ENCODE data around the gene AGTPBP1.
"Not testable (repeated sequence)": the region's sequence is repeated elsewhere in the genome, so short reads cannot be mapped to it uniquely, and the experiment has no call there.

Gene AGTPBP1

DNA sequence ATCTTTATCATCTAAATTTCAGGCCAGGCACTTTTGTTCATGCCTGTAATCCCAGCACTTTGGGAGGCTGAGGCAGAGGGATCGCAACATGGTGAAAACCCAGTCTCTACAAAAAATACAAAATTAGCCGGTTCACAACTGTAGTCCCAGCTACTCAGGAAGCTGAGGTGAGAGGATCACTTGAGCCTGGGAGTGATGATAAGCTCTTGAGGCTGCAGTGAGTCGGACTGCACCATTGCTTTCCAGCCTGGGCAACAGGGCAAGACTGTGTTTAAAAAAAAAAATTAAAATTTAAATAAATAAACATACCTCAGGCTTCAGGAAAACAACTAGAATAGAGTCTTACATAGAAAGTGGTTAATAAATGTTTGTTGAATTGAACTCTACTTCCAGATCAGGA lies 147.4 kb downstream of the AGTPBP1 start:
- in situ Hi-C loops (cut with MboI; ENCODE audit: low sequenced_read_pairs) = no loop called here
- H3K4me1 ChIP-seq = no peaks in the 10 kb centered on the region; the same call in 1 of the 2 replicates
- H3K9me3 ChIP-seq = no peaks in the 10 kb centered on the region
- no peak overlapping the region for H3K4me3 ChIP-seq
- no peaks in the 10 kb centered on the region for H3K36me3 ChIP-seq (replicated peaks)
- DNase-seq (ENCODE audit: low spot score in 2 of 2) = no peak
- H3K27me3 ChIP-seq (ENCODE audit: low read depth) = no peaks in the 10 kb centered on the region; the same call in 1 of the 2 replicates

DNA sequence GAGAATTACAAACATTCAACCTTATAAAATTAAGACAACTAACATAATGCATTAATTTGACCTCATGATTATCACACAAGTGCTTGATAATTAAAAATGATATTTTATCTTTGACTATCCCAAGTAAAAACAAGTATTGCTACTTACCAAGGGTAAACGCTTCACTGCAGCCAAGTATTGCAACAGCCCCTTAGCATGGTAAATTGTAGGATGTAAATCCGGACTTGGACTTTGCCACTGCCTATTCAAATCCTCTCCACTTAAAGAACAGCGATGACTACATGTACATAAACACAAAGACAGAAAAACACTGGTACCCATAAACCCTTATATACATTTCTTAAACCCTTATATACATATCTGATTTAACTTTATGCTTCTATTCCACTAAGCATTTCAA lies 155.1 kb downstream of the AGTPBP1 start:
- H3K27me3 ChIP-seq (ENCODE audit: low read depth) = no peaks in the 10 kb centered on the region
- DNase-seq (ENCODE audit: low spot score in 2 of 2) = no peak
- H3K4me3 ChIP-seq = no peak overlapping the region
- H3K4me1 ChIP-seq = peaks cover 6% of the 10 kb centered on the region
- in situ Hi-C loops (cut with MboI; ENCODE audit: low sequenced_read_pairs) = no loop called here
- no peaks in the 10 kb centered on the region for H3K9me3 ChIP-seq
- no peaks in the 10 kb centered on the region; the same call in 1 of the 2 replicates for H3K36me3 ChIP-seq (replicated peaks)

DNA sequence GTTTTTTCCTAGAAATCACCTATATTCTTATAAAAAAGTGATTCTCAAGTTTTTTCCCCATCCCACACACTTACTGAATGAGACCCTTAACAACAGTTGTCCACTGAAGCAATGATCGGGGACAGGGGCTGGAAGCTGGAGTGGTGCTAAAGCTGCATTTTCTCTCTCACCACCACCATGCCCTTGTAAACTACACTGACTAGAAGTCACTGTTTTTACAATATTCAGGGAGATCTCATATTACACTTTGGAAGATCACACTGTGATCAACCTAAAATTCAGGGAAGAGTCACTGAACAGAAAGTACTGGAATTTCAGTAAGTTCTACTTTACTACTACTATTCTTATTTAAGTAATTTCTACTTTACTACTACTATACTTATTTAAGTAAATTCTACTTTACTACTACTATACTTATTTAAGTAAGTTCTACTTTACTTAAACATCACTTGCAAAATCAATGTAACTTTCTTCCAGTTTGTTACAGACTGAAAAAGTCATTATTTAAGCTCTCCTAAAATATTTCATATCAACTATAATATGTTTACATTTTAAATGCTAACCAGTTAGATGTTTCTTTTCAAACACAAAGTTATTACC lies 164.3 kb downstream of the AGTPBP1 start:
- H3K4me1 ChIP-seq = no peaks in the 10 kb centered on the region
- no peaks in the 10 kb centered on the region for H3K9me3 ChIP-seq
- no peak for DNase-seq (ENCODE audit: low spot score in 2 of 2)
- no peaks in the 10 kb centered on the region for H3K27me3 ChIP-seq (ENCODE audit: low read depth)
- H3K36me3 ChIP-seq (replicated peaks) = no peaks in the 10 kb centered on the region
- in situ Hi-C loops (cut with MboI; ENCODE audit: low sequenced_read_pairs) = no loop called here
- no peak overlapping the region for H3K4me3 ChIP-seq

DNA sequence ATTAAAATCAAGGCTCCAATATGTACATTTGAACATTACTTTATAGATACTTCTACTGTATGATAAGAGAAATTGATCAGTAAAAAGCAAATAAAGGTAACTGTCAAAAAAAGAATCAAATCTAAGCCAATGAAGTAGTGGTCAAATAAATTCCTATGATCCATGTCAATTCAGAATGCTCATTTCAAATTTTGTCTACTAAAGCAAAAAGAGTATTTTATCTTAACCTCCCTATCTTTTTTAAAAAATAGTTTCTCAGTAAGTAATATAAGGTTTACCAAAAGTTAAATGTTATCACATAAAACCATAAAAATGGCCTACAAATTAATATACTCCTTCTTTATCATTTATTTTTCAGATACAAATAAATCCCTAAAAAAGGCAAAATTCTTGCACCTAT lies 165.9 kb downstream of the AGTPBP1 start:
- in situ Hi-C loops (cut with MboI; ENCODE audit: low sequenced_read_pairs) = no loop called here
- H3K4me1 ChIP-seq = no peaks in the 10 kb centered on the region
- H3K36me3 ChIP-seq (replicated peaks) = no peaks in the 10 kb centered on the region
- no peak overlapping the region for H3K4me3 ChIP-seq
- no peak for DNase-seq (ENCODE audit: low spot score in 2 of 2)
- H3K9me3 ChIP-seq = no peaks in the 10 kb centered on the region
- H3K27me3 ChIP-seq (ENCODE audit: low read depth) = no peaks in the 10 kb centered on the region

DNA sequence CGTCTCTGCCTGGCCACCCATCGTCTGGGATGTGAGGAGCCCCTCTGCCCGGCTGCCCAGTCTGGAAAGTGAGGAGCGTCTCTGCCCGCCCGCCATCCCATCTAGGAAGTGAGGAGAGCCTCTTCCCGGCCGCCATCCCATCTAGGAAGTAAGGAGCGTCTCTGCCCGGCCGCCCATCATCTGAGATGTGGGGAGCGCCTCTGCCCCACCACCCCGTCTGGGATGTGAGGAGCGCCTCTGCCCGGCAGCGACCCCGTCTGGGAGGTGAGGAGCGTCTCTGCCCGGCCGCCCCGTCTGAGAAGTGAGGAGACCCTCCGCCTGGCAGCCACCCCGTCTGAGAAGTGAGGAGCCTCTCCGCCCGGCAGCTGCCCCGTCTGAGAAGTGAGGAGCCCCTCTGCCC lies 168.2 kb downstream of the AGTPBP1 start:
- H3K9me3 ChIP-seq; H3K4me3 ChIP-seq; H3K36me3 ChIP-seq (replicated peaks); H3K4me1 ChIP-seq; DNase-seq (ENCODE audit: low spot score in 2 of 2); H3K27me3 ChIP-seq (ENCODE audit: low read depth); in situ Hi-C loops (cut with MboI; ENCODE audit: low sequenced_read_pairs): not testable (repeated sequence)

DNA sequence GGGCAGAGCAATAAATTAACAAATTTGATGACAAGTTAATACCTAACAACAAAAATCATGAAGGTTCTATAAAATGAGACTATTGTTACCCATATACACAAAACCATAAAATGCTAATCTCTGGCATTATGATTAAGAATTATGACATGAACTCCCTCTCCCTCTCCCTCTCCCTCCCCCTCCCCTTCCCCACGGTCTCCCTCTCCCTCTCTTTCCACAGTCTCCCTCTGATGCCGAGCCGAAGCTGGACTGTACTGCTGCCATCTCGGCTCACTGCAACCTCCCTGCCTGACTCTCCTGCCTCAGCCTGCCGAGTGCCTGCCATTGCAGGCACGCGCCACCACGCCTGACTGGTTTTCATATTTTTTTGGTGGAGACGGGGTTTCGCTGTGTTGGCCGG lies 168.8 kb downstream of the AGTPBP1 start:
- H3K4me1 ChIP-seq; H3K36me3 ChIP-seq (replicated peaks); DNase-seq (ENCODE audit: low spot score in 2 of 2); in situ Hi-C loops (cut with MboI; ENCODE audit: low sequenced_read_pairs); H3K4me3 ChIP-seq; H3K27me3 ChIP-seq (ENCODE audit: low read depth); H3K9me3 ChIP-seq: not testable (repeated sequence)

DNA sequence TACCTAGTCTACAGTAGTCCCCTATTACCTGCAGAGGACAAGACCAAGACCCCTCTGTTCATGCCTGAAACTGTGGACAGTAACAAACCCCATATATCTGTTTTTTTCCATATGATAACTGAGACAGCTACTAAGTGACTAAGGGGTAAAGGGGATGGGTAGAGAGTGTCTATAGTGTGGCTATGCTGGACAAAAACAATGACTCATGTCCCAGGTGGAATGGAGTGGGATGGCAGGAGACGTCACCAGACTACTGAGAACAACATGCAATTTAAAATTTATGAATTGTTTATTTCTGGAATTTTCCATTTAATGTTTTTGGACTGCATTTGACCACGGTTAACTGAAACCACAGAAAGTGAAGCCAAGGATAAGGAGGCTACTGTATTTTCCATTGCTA lies 171.8 kb downstream of the AGTPBP1 start:
- DNase-seq (ENCODE audit: low spot score in 2 of 2) = no peak
- in situ Hi-C loops (cut with MboI; ENCODE audit: low sequenced_read_pairs) = no loop called here
- Histone ChIP-seq H3K4me3 (no peak overlapping the region), H3K9me3 (no peaks in the 10 kb centered on the region), H3K4me1 (no peaks in the 10 kb centered on the region), H3K27me3 (ENCODE audit: low read depth) (no peaks in the 10 kb centered on the region), H3K36me3 (replicated peaks) (no peaks in the 10 kb centered on the region)

DNA sequence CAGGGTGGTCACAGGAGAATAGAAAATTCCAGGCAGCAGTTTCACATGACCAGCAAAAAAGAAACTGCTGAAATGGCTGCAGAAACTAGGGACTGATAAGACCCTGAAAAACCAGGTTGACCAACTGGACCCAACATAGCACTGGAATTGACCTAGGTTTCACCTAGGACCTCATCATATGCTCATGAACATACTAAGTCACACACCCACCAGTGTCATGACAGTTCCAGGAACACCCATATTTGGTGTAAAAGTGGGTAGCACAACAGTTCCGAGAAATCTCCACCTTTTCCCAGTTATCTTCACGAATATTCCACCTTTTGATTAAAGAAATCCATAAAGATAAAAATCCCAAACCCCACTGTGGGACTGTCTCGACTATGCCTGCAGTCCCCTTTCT lies 182.2 kb downstream of the AGTPBP1 start:
- in situ Hi-C loops (cut with MboI; ENCODE audit: low sequenced_read_pairs) = no loop called here
- Histone ChIP-seq H3K4me3 (no peak overlapping the region), H3K36me3 (replicated peaks) (0 out of 2 replicates have a peak, but pooled peaks cover 2% of the 10 kb centered on the region), H3K4me1 (no peaks in the 10 kb centered on the region), H3K9me3 (no peaks in the 10 kb centered on the region), H3K27me3 (ENCODE audit: low read depth) (no peaks in the 10 kb centered on the region)
- no peak for DNase-seq (ENCODE audit: low spot score in 2 of 2)

DNA sequence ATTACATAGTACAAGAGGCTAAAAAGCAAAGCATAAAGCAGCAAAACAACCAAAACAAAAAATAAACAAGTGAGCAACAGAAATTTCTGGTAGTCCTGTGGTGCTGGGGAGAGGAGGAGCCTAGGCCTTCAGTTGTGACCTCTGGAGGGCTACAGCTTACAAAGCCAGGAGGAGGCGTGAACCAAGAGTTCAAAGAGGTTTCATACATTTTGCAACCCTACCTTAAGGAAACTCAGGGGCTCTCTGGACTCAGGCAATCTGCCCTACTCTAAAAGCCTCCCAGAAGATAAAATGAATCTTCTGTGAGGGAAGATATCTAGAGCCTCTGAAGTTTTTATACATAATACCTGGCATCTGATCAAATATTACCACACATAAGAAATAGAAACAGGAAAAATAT lies 187.4 kb downstream of the AGTPBP1 start:
- in situ Hi-C loops (cut with MboI; ENCODE audit: low sequenced_read_pairs) = no loop called here
- Histone ChIP-seq H3K9me3 (no peaks in the 10 kb centered on the region), H3K4me3 (no peak overlapping the region), H3K4me1 (peaks cover 11% of the 10 kb centered on the region), H3K36me3 (replicated peaks) (no peaks in the 10 kb centered on the region), H3K27me3 (ENCODE audit: low read depth) (no peaks in the 10 kb centered on the region)
- no peak for DNase-seq (ENCODE audit: low spot score in 2 of 2)

DNA sequence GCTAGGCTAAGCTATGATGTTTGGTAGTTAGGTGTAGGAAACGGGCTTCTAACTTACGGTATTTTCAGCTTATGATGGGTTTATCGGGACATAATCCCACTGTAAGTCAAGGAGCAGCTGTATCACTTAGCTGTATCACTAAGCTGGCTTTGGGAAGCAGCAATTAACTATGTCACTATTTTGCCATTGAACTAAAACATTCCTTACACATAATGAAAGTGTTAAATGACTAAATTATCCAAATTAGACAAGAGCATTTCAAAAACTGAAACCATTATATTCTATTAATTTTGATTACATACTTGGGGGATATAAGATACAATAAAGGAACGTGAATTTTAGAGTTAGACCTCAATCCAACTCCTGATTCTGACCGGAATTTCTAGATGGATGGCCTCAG lies 188.3 kb downstream of the AGTPBP1 start:
- Histone ChIP-seq H3K4me1 (peaks cover 11% of the 10 kb centered on the region), H3K9me3 (no peaks in the 10 kb centered on the region), H3K27me3 (ENCODE audit: low read depth) (no peaks in the 10 kb centered on the region), H3K36me3 (replicated peaks) (no peaks in the 10 kb centered on the region), H3K4me3 (no peak overlapping the region)
- in situ Hi-C loops (cut with MboI; ENCODE audit: low sequenced_read_pairs) = no loop called here
- no peak for DNase-seq (ENCODE audit: low spot score in 2 of 2)

DNA sequence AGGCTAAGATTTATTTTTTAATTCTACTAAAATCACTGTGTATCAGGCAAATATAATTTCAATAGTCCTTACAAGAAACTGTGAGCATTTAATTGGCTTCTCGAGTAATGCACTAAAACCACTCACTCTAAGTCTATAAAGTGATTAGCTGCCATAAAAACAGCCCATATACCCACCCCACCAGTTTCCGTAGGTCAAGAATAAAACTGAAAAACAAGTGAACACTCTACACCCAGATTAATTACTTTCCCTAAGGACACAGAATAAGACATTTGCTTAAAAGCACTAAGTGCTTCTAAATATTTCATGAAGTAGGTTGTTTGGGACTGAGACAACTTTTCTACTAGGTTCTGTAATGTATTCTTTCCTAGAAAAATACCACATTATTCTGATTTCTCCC lies 194.2 kb downstream of the AGTPBP1 start:
- H3K36me3 ChIP-seq (replicated peaks) = no peaks in the 10 kb centered on the region
- peaks cover 11% of the 10 kb centered on the region for H3K4me1 ChIP-seq
- no peak overlapping the region for H3K4me3 ChIP-seq
- DNase-seq (ENCODE audit: low spot score in 2 of 2) = no peak
- in situ Hi-C loops (cut with MboI; ENCODE audit: low sequenced_read_pairs) = no loop called here
- no peaks in the 10 kb centered on the region for H3K9me3 ChIP-seq
- no peaks in the 10 kb centered on the region for H3K27me3 ChIP-seq (ENCODE audit: low read depth)

DNA sequence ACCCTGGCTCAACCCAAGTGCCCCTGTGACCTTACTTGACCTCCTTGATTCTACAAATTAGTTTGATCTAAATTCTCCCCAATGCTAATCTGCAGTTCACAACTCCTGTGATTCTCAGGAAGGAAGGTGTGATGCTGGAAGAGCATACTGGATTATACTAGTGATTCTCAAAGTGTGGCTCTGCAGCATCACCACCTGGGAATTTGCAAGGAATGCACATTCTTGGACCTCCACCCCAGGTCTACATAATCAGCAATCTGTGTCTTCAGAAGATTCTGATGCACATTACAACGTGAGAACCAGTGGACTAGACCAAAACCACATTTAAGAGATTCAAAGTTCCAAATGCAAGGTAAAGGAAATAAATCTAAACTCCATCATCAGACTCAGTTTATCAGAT lies 198.6 kb downstream of the AGTPBP1 start:
- in situ Hi-C loops (cut with MboI; ENCODE audit: low sequenced_read_pairs) = no loop called here
- H3K9me3 ChIP-seq = no peaks in the 10 kb centered on the region
- no peak for DNase-seq (ENCODE audit: low spot score in 2 of 2)

DNA sequence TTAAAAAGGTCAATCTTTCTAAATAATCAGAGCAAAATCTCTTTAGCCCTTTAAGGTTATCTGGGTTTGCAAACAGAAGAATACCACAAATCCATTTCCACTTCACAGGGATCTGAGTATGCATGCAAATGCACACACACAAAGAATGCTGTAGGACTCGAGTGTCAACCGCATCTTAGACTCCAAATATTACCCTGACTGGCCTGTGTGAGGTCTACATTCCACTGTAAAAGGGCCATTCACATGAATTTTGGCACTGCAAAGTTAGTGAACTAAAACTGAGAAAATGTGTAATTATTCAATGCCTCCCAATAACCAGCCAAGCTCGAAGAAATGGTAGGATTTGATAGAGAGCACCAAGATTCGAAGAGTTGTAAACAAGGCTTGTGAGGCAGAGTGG lies 199.9 kb downstream of the AGTPBP1 start:
- in situ Hi-C loops (cut with MboI; ENCODE audit: low sequenced_read_pairs) = no loop called here
- DNase-seq (ENCODE audit: low spot score in 2 of 2) = no peak
- Histone ChIP-seq H3K9me3 (no peaks in the 10 kb centered on the region), H3K4me3 (no peak overlapping the region), H3K36me3 (replicated peaks) (no peaks in the 10 kb centered on the region), H3K27me3 (ENCODE audit: low read depth) (no peaks in the 10 kb centered on the region), H3K4me1 (no peaks in the 10 kb centered on the region)

More for the DNA sequence above, 198.6 kb downstream of the AGTPBP1 start:
- Histone ChIP-seq H3K4me1 (no peaks in the 10 kb centered on the region), H3K27me3 (ENCODE audit: low read depth) (no peaks in the 10 kb centered on the region), H3K4me3 (no peak overlapping the region), H3K36me3 (replicated peaks) (no peaks in the 10 kb centered on the region)

DNA sequence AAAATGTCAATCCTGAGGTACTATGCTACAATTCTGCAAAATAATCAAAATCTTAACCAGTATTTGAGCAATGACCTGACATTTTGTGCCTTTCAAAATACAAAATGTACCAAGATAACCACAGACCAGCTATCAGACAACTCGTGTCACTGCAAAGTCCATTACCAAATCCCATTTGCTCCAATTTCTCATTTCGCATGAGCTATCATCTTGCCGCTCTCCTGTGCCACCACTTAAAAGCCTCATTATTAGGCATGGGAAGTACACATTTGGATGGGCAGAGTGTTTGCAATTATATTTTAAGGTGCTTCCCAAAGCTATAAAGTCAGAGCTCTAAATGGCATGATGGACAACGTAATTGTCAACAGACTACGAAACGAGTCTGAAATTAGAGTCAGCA lies 205.2 kb downstream of the AGTPBP1 start:
- H3K27me3 ChIP-seq (ENCODE audit: low read depth) = no peaks in the 10 kb centered on the region
- H3K36me3 ChIP-seq (replicated peaks) = no peaks in the 10 kb centered on the region
- DNase-seq (ENCODE audit: low spot score in 2 of 2) = no peak
- no peak overlapping the region for H3K4me3 ChIP-seq
- no peaks in the 10 kb centered on the region for H3K9me3 ChIP-seq
- in situ Hi-C loops (cut with MboI; ENCODE audit: low sequenced_read_pairs) = no loop called here
- no peaks in the 10 kb centered on the region for H3K4me1 ChIP-seq

DNA sequence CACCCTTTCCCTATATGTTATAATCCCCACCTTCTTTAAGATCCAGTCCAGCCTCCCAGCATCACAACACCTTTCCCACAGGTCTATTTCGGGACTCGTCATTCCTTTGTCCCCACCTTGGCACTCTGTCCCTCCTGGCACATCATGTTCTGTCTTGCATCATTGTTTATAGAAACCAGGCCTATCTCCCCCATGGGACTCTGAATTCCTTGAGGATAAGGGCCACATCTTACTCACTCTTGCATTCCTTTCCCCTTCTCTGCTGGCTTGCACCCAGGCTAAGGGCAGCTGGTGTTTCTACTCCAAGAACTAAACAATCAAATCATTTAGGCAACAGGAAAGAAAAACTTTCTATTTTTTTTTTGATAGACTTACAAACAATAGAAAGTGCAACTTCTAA lies 205.7 kb downstream of the AGTPBP1 start:
- no peak for DNase-seq (ENCODE audit: low spot score in 2 of 2)
- Histone ChIP-seq H3K27me3 (ENCODE audit: low read depth) (no peaks in the 10 kb centered on the region), H3K9me3 (no peaks in the 10 kb centered on the region), H3K4me1 (no peaks in the 10 kb centered on the region), H3K36me3 (replicated peaks) (no peaks in the 10 kb centered on the region), H3K4me3 (no peak overlapping the region)
- in situ Hi-C loops (cut with MboI; ENCODE audit: low sequenced_read_pairs) = no loop called here
